Kidney (tissue), 14 donors: ENCODE data around the gene VAV2. TPM values are rescaled to one million over a fixed set of nuclear protein-coding genes. Genes with fewer than 3 reads are reported as not detected.
A peak's percentile ranks its signal among the peaks of the same experiment; 100 is the strongest.

Source experiments
- DNase-seq, 5 donors: peaks; one replicate each; pipeline ENCODE4 v3.0.0-alpha.2; 2013 to 2020
- FAIRE-seq: peaks from 2 replicates; lab custom pipeline; 2012; peaks lifted over from hg19 to GRCh38; lab: Jason Lieb, UNC
- H3K27ac ChIP-seq, 2 donors: one replicate each; pipeline ENCODE4 v1.7.0; 2013; ENCODE audit warnings: low read depth in 2 of 2, low read length in 2 of 2, inconsistent platforms in 1 of 2
- H3K27me3 ChIP-seq: one replicate; pipeline ENCODE4 v1.7.1; 2013; ENCODE audit warnings: low read length, inconsistent platforms; ENCODE audit not compliant: control insufficient read depth, insufficient read depth
- H3K36me3 ChIP-seq, 3 donors: one replicate each; pipeline versions ENCODE4 v1.7.0 to v1.7.1; 2013; ENCODE audit warnings: low read length in 3 of 3, control low read depth in 1 of 3, inconsistent platforms in 1 of 3; ENCODE audit not compliant: insufficient read depth in 3 of 3, control insufficient read depth in 2 of 3
- H3K4me1 ChIP-seq, 3 donors: one replicate each; pipeline versions ENCODE4 v1.7.0 to v1.7.1; 2013; ENCODE audit warnings: low read length in 3 of 3, inconsistent platforms in 1 of 3, low read depth in 1 of 3; ENCODE audit not compliant: control insufficient read depth in 2 of 3, insufficient read depth in 2 of 3
- H3K4me3 ChIP-seq, 3 donors: one replicate each; pipeline versions ENCODE4 v1.7.0 to v1.8.1; 2013; ENCODE audit warnings: low read length in 3 of 3, control low read depth in 1 of 3, inconsistent platforms in 1 of 3
- H3K9ac ChIP-seq, 3 donors: one replicate each; pipeline versions ENCODE4 v1.7.0 to v1.7.1; 2013; ENCODE audit warnings: low read length in 3 of 3, control low read depth in 1 of 3, inconsistent platforms in 1 of 3
- H3K9me3 ChIP-seq, 3 donors: one replicate each; pipeline versions ENCODE4 v1.7.0 to v1.7.1; 2013; ENCODE audit warnings: low read length in 3 of 3, control low read depth in 1 of 3, inconsistent platforms in 1 of 3; ENCODE audit not compliant: control insufficient read depth in 2 of 3, insufficient read depth in 1 of 3
- intact Hi-C: fragments of 100-400 bp; cut with DNase I; formaldehyde crosslinking; loops from one replicate; pipeline ENCODE4 v1.11.1; 2022
- polyA plus RNA-seq: library from polyadenylated mRNA; stranded (reverse); fragments of 350-450 nt; fragmentation: Illumina TruSeq; extraction: RNeasy Lipid Tissue Mini Kit (QIAGEN cat#74804); gene quantifications from one replicate; pipeline ENCODE4 v1.2.3, GENCODE V29; 2014; ENCODE audit warnings: low read depth, low replicate concordance; ENCODE audit not compliant: insufficient read depth
- total RNA-seq: library from RNA; stranded (reverse); fragmentation: NEBNext Ultra II Directional; extraction: Animal tissue kit (Norgen Biotek cat#: 25700); gene quantifications from one replicate; pipeline ENCODE4 v1.2.1, GENCODE V29; 2021
- TF ChIP-seq, protein P1 (sequence below): IDR thresholded peaks from 3 replicates; pipeline ENCODE4 v1.5.1; 2012; ENCODE audit warnings: mild to moderate bottlenecking, moderate library complexity, borderline replicate concordance; ENCODE audit not compliant: insufficient read depth; ENCODE audit errors: extremely low read depth
- donor health status: control.
- donor health status: control.
- donor health status: control.
- donor health status: control.
- donor health status: control.
- donor health status: DM: yes; HTN: yes; CAD: no.
- donor health status: Normal renal cell carcinoma (clear cell type).

VAV2 gene
- total and polyA plus RNA-seq, 2 donors from 2014 or later: 22.3 to 47.1 TPM

DNA sequence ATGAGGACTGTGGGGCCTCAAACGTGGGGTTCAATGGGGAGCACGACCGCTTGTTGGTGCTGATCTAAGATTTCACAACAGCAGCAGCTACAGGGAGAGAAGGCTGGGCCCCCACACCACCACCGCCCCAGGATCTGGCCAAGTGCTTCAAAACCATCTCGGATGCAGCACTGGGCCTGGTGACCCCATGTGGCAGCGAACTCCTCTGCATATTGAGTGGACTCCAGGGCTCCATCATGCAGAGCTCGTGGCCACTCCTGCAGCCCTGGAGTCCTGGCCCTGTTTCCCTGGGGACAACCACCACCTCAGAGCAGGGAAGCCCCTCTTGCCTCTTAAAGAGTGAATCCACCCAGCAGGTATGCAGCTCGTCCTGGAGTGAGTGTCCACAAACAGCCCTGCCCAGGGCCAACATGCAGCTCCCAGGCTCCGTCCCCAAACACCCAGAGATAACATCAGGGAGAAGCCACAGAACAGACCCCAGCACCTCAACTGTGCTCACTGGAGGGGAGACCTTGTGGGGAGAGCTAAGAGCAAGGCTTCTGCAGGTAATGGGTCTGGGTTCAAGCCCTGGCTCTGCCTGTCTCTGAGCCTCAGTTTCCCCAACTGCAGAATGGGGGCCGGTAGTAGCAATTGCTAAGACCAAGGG, 150.8 kb downstream of the VAV2 start:
- intact Hi-C loops: no loop called here
- H3K9me3 ChIP-seq: no peaks in the 10 kb centered on the region
- FAIRE-seq (no peak), DNase-seq (no peak)
- peaks cover 0 to 14% (median 0%) of the 10 kb centered on the region in 3 donors for H3K4me1 ChIP-seq
- H3K9ac ChIP-seq: no peak overlapping the region
- H3K27ac ChIP-seq: no peak overlapping the region
- no peaks in the 10 kb centered on the region for H3K36me3 ChIP-seq
- H3K4me3 ChIP-seq: no peak overlapping the region
- TF ChIP-seq, protein P1, sequence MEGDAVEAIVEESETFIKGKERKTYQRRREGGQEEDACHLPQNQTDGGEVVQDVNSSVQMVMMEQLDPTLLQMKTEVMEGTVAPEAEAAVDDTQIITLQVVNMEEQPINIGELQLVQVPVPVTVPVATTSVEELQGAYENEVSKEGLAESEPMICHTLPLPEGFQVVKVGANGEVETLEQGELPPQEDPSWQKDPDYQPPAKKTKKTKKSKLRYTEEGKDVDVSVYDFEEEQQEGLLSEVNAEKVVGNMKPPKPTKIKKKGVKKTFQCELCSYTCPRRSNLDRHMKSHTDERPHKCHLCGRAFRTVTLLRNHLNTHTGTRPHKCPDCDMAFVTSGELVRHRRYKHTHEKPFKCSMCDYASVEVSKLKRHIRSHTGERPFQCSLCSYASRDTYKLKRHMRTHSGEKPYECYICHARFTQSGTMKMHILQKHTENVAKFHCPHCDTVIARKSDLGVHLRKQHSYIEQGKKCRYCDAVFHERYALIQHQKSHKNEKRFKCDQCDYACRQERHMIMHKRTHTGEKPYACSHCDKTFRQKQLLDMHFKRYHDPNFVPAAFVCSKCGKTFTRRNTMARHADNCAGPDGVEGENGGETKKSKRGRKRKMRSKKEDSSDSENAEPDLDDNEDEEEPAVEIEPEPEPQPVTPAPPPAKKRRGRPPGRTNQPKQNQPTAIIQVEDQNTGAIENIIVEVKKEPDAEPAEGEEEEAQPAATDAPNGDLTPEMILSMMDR: no peak
- H3K27me3 ChIP-seq: no peaks in the 10 kb centered on the region

DNA sequence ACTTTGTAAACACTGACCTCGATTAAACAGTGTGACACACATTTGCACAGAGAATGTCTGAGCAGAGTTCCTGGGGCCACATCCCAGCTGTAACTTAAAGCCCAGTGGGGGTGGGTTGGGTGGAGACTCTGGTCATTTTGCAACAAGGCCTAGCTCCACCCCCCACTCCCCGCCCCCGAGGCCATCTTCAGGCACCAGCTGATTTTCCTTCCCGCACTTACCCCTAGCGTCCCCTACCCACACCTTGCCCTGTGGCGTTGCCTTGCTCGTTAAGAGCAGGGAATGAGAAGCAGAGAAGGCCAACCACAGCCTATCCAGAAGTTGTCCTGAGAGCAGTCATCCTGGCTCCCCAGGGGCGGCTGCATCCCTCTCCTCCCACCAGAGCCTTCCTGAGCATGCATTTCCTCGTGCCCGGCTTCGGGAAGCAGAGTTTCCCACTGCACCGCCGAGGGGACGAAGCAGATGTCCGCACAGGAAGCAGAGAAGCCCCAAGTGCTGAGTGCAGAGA, 152.2 kb downstream of the VAV2 start:
- Histone ChIP-seq H3K4me3 (no peak overlapping the region), H3K27ac (no peak overlapping the region), H3K9ac (no peak overlapping the region), H3K36me3 (no peaks in the 10 kb centered on the region), H3K9me3 (no peaks in the 10 kb centered on the region), H3K4me1 (peaks cover 0 to 7% (median 0%) of the 10 kb centered on the region in 3 donors), H3K27me3 (no peaks in the 10 kb centered on the region)
- TF ChIP-seq, protein P1: no peak
- peak in 4 of 5 donors; percentile 51 to 82 (median 66) for DNase-seq
- FAIRE-seq: no peak
- intact Hi-C loops: no loop called here

DNA sequence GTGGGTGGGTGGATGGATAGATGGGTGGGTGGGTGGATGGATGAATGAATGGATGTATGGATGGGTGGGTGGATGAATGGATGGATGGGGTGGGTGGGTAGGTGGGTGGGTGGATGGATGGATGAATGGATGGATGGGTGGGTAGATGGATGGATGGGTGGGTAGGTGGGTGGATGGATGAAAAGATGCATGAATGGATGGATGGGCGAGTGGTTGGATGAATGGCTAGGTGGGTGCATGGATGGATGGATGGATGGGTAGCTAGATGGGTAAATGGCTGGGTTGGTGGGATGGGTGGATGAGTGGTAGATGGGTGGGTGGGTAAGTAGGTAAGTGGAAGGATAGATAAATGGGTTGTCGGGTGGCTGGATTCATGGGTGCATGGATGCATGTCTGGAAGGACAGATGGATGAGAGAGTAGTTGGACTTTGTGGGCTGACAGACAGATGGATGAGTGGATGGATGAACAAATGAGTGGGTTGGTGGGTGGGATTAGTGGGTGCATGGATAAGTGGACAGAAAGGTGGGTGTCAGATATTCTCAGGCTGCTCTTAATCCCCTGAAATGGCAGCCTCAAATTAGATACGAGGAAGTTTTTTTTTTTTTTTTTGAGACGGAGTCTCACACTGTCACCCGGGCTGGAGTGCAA, 153.1 kb downstream of the VAV2 start:
- H3K9ac ChIP-seq: no peak overlapping the region
- no peak overlapping the region for H3K4me3 ChIP-seq
- no peaks in the 10 kb centered on the region for H3K36me3 ChIP-seq
- no peak for FAIRE-seq
- no peaks in the 10 kb centered on the region for H3K27me3 ChIP-seq
- no peak overlapping the region for H3K27ac ChIP-seq
- TF ChIP-seq, protein P1: no peak
- H3K4me1 ChIP-seq: no peaks in the 10 kb centered on the region
- no peaks in the 10 kb centered on the region for H3K9me3 ChIP-seq
- intact Hi-C loops: no loop called here
- DNase-seq: no peak
